ENCODE data around the gene ZNF525. TPM values are rescaled to one million over a fixed set of nuclear protein-coding genes. Genes with fewer than 3 reads are reported as not detected.

ZNF525 gene
- total RNA-seq, 2 donors from 2014 or later: 7.8 to 20.4 TPM

DNA sequence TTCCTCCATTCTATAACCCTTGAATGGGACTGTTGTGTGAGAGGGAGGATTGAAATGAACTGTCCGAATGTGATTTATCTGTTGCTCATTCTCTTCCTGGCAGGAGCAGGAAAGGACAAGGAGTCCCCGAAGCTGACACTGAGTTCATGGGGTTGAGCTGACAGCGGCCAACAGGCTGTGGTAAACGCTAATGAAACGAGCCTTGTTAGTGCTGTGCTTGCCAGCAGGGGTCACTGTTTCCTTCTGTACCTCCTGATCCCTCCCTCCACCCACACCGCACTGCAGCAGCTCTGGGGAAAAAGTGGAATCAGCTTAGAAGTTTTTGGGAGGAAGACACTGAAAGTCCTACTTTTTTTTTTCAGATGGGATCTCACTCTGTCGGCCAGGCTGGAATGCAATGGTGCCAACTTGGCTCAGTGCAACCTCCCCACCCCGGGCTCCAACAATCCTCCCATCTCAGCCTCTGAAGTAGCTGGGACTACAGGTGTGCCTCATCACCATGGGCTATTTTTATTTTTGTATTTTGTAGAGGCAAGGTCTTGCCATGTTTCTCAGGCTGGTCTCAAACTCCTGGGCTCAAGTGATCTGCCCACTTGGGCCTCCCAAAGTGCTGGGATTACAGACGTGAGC is 59.6 kb downstream of the ZNF525 start:
- intact Hi-C loops (cut with DNase I): loop anchor here (5.0 kb wide), 2 partner anchors 92 to 322 kb away; no protein-coding TSS in a partner anchor
- Histone ChIP-seq H3K4me1 (replicated peaks) (peaks cover 3% of the 10 kb centered on the region), H3K4me3 (no peak overlapping the region), H3K27me3 (replicated peaks; ENCODE audit: insufficient read depth) (no peaks in the 10 kb centered on the region), H3K9me3 (no peaks in the 10 kb centered on the region), H3K36me3 (no peaks in the 10 kb centered on the region), H3K27ac (peak overlapping the region; percentile 47 to 64)
- 17% methylated on average over 9 of the region's 9 CpGs for WGBS
- TF ChIP-seq POLR2AphosphoS5 (IDR thresholded peaks at IDR 0.05) (peak; percentile 69), POLR2A (IDR thresholded peaks at IDR 0.05) (no peak)
- TF ChIP-seq, protein P1, sequence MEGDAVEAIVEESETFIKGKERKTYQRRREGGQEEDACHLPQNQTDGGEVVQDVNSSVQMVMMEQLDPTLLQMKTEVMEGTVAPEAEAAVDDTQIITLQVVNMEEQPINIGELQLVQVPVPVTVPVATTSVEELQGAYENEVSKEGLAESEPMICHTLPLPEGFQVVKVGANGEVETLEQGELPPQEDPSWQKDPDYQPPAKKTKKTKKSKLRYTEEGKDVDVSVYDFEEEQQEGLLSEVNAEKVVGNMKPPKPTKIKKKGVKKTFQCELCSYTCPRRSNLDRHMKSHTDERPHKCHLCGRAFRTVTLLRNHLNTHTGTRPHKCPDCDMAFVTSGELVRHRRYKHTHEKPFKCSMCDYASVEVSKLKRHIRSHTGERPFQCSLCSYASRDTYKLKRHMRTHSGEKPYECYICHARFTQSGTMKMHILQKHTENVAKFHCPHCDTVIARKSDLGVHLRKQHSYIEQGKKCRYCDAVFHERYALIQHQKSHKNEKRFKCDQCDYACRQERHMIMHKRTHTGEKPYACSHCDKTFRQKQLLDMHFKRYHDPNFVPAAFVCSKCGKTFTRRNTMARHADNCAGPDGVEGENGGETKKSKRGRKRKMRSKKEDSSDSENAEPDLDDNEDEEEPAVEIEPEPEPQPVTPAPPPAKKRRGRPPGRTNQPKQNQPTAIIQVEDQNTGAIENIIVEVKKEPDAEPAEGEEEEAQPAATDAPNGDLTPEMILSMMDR (IDR thresholded peaks at IDR 0.05): peak; percentile 65 to 87 (median 82)
- DNase-seq (ENCODE audit: low spot score): peak; percentile 81

DNA sequence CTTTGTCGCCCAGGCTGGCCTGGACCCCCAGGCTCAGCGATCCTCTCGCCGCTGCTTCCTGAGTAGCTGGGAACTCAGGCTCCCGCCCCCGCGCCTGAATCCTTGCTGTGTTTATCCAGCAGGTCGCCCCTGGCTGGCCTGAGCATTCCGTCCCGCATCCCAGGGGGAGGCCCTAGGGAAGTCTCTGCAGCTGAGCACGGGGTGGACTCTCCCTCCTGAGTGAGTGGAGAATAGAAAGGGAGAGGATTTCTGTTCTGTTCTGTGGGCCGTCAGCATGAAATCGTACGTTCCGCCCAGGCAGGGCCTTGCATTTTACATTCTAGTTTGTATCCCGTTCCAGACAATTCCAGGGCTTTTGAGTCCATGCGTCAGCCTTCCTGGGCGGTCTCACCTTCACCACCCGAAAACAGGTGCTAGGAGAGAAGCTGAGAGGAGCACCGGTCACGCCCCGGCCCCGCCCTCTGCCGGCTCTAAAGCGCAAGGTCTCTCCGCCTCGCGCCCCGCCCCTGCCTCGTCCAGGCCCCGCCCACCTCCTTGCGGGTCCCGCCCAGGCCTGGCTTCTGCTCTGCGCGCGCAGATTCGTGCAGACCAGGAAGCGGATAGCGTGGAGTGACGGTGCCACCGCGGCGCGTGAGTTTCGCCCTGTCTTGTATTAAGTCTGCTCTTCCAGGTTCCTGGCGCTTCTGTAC is 66.0 kb downstream of the ZNF525 start, which contains the start of gene ZNF761:
TSS of gene ZNF761 (plus strand) at position 586 of the 689 bp plus-strand sequence. CDS start 15,285 bp downstream, outside the sequence.
- TF ChIP-seq POLR2AphosphoS5 (IDR thresholded peaks at IDR 0.05) (peak; percentile 98), POLR2A (IDR thresholded peaks at IDR 0.05) (peak; percentile 91)
- TF ChIP-seq, protein P1 (IDR thresholded peaks at IDR 0.05): peak; percentile 10 to 78 (median 41)
- no peaks in the 10 kb centered on the region for H3K4me1 ChIP-seq (replicated peaks)
- H3K36me3 ChIP-seq: no peaks in the 10 kb centered on the region
- H3K4me3 ChIP-seq: peak within 1 kb of the TSS; percentile 54 to 59
- no peaks in the 10 kb centered on the region for H3K27me3 ChIP-seq (replicated peaks; ENCODE audit: insufficient read depth)
- H3K27ac ChIP-seq: peak within 1 kb of the TSS; percentile 92 to 96
- peak; percentile 99 for DNase-seq (ENCODE audit: low spot score)
- no peaks in the 10 kb centered on the region for H3K9me3 ChIP-seq
- intact Hi-C loops (cut with DNase I): loop anchor here (5.0 kb wide), 1 partner anchor 41 kb away; no protein-coding TSS in a partner anchor
- WGBS: under 1% methylated on average over 45 of the region's 46 CpGs

DNA sequence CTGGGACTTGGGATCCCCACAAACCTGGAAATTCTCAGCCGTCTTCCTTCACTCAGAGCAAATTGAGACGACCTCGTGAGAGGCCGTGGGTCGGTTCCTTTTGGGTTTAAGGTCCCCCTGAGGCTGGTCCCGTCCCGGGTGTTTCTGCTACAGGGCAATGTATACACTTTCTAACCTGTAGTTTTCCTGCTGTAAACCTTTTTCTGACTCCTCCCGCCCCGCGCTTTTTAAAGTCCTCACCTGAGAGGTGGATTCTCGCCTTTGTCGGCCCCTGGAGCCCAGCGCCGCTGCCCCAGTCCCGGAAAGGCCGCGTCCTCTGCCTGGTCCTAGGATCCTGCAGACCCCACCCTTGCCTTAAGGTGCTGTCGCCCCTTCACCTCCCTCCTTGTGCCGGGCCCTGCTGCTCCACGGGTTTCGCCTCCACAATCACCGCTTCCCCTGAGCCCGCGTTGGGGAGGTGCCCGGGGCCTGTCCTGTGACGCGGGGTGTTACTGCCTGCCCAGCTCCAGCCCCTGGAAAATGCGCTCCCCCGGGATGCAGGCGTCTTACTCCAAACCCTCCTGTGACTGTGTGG is 66.7 kb downstream of the ZNF525 start:
- intact Hi-C loops (cut with DNase I): loop anchor here (5.0 kb wide), 1 partner anchor 40 kb away; no protein-coding TSS in a partner anchor
- H3K9me3 ChIP-seq: no peaks in the 10 kb centered on the region
- H3K36me3 ChIP-seq: no peaks in the 10 kb centered on the region
- WGBS: under 1% methylated on average over 30 of the region's 30 CpGs
- H3K4me3 ChIP-seq: peak overlapping the region; percentile 54 to 59
- no peaks in the 10 kb centered on the region for H3K27me3 ChIP-seq (replicated peaks; ENCODE audit: insufficient read depth)
- DNase-seq (ENCODE audit: low spot score): no peak
- peak overlapping the region; percentile 92 to 96 for H3K27ac ChIP-seq
- no peak for TF ChIP-seq POLR2AphosphoS5 (IDR thresholded peaks at IDR 0.05)
- TF ChIP-seq, protein P1 (IDR thresholded peaks at IDR 0.05): no peak
- no peak for TF ChIP-seq POLR2A (IDR thresholded peaks at IDR 0.05)
- H3K4me1 ChIP-seq (replicated peaks): no peaks in the 10 kb centered on the region

Small RNA genes within 50 kb of the gene (small RNA-seq; reads per million reads assigned to genes)
- 0 reads per million in 2 donors for gene RPL39P36

Other genes starting within 250 kb of the ZNF525 start
- 10 to 100 TPM; 13.7 to 22.8 TPM for gene ZNF415, start 232.8 kb upstream of the ZNF525 start, total RNA-seq
- 10 to 100 TPM in 1 of 2 donors, 1 to 10 TPM in 1; 9.3 to 14.4 TPM for gene ZNF347, start 206.7 kb upstream of the ZNF525 start, total RNA-seq
- gene ZNF665, start 172.3 kb upstream of the ZNF525 start, total RNA-seq: 10 to 100 TPM in 1 of 2 donors, 1 to 10 TPM in 1; 4.7 to 26.1 TPM
- 10 to 100 TPM; 28.1 to 35.8 TPM for gene ZNF677, start 110.8 kb upstream of the ZNF525 start, total RNA-seq
- 1 to 10 TPM in 1 of 2 donors, not detected in 1; 1.2 TPM for gene VN1R2, start 107.4 kb upstream of the ZNF525 start, total RNA-seq
- gene VN1R4, start 98.0 kb upstream of the ZNF525 start, total RNA-seq: not detected
- gene ZNF845, start 32.0 kb upstream of the ZNF525 start, total RNA-seq: 1 to 10 TPM; 6.5 to 7.8 TPM
- 10 to 100 TPM; 12.5 to 23.0 TPM for gene ZNF765, start 29.4 kb downstream of the ZNF525 start, total RNA-seq
- gene ZNF761, start 66.3 kb downstream of the ZNF525 start, total RNA-seq: 10 to 100 TPM; 48.3 to 51.7 TPM
- 1 to 10 TPM; 6.8 to 9.1 TPM for gene ZNF813, start 102.0 kb downstream of the ZNF525 start, total RNA-seq
- 10 to 100 TPM; 30.6 to 39.6 TPM for gene ZNF331, start 172.4 kb downstream of the ZNF525 start, total RNA-seq